RPMI7951 (cell line): Measurements from ENCODE around the gene KDM1B. TPM values are rescaled to one million over a fixed set of nuclear protein-coding genes. Genes with fewer than 3 reads are reported as not detected.
A peak's percentile ranks its signal among the peaks of the same experiment; 100 is the strongest.
"Not testable (repeated sequence)": the region's sequence is repeated elsewhere in the genome, so short reads cannot be mapped to it uniquely, and the experiment has no call there.

Experiments used
- DNase-seq: peaks from one replicate; pipeline ENCODE4 v3.0.0-alpha.2; 2012; ENCODE audit warnings: low read depth
- total RNA-seq: library from RNA; depleted of rRNA; stranded (reverse); fragments of >200 nt; shearing (Covaris generic); gene quantifications from 2 replicates; pipeline ENCODE4 v1.2.3, GENCODE V29; 2014

Gene KDM1B
- total RNA-seq, 1 experiment from 2014 or later = 12.5 TPM

- no peak for DNase-seq
Observed at GRCh38 chr6:18186540-18187250, 31.5 kb downstream of the KDM1B start.

GRCh38 chr6:18187701-18188100, 32.5 kb downstream of the KDM1B start:
- DNase-seq = no peak

GRCh38 chr6:18189196-18189595, 34.0 kb downstream of the KDM1B start:
- no peak for DNase-seq

GRCh38 chr6:18192026-18192425, 36.8 kb downstream of the KDM1B start:
- no peak for DNase-seq

GRCh38 chr6:18203786-18204185, 48.6 kb downstream of the KDM1B start:
- no peak for DNase-seq

GRCh38 chr6:18204691-18205090, 49.5 kb downstream of the KDM1B start:
- DNase-seq = no peak

GRCh38 chr6:18206591-18206990, 51.4 kb downstream of the KDM1B start:
- DNase-seq = no peak

GRCh38 chr6:18207438-18207837, 52.2 kb downstream of the KDM1B start:
- no peak for DNase-seq

- DNase-seq = no peak
Observed at GRCh38 chr6:18207949-18208348, 52.7 kb downstream of the KDM1B start.

GRCh38 chr6:18208778-18209177, 53.6 kb downstream of the KDM1B start:
- DNase-seq = not testable (repeated sequence)

GRCh38 chr6:18209539-18210197, 54.4 kb downstream of the KDM1B start:
- no peak for DNase-seq

- no peak for DNase-seq
Observed at GRCh38 chr6:18210707-18211106, 55.5 kb downstream of the KDM1B start.

- DNase-seq = no peak
Observed at GRCh38 chr6:18211338-18211737, 56.1 kb downstream of the KDM1B start.

GRCh38 chr6:18212231-18212630, 57.0 kb downstream of the KDM1B start:
- DNase-seq = no peak

- DNase-seq = no peak
Observed at GRCh38 chr6:18213439-18213838, 58.2 kb downstream of the KDM1B start.

GRCh38 chr6:18214003-18214402, 58.8 kb downstream of the KDM1B start:
- no peak for DNase-seq

GRCh38 chr6:18215436-18215835, 60.2 kb downstream of the KDM1B start:
- no peak for DNase-seq

- peak; percentile 62 for DNase-seq
Observed at GRCh38 chr6:18216411-18216810, 61.2 kb downstream of the KDM1B start.

GRCh38 chr6:18218233-18218632, 63.0 kb downstream of the KDM1B start:
- DNase-seq = no peak

- no peak for DNase-seq
Observed at GRCh38 chr6:18219591-18219990, 64.4 kb downstream of the KDM1B start.

GRCh38 chr6:18221288-18221615, 66.0 kb downstream of the KDM1B start:
- no peak for DNase-seq

- DNase-seq = peak; percentile 87
Observed at GRCh38 chr6:18226451-18227105, 71.4 kb downstream of the KDM1B start.

- DNase-seq = not testable (repeated sequence)
Observed at GRCh38 chr6:18227166-18227565, 71.9 kb downstream of the KDM1B start.
